ENCODE measurements around the gene VPS4B.

- TF ChIP-seq CTCF (IDR thresholded peaks at IDR 0.05), result no peak
- no peak for TF ChIP-seq SMC3 (IDR thresholded peaks at IDR 0.05)
- no peak for TF ChIP-seq POLR2A (IDR thresholded peaks at IDR 0.05; ENCODE audit: low read length)
- TF ChIP-seq PBX3 (IDR thresholded peaks at IDR 0.05), result no peak
- TF ChIP-seq RAD21 (conservative IDR thresholded peaks at IDR 0.05 in 1 of 2, IDR thresholded peaks at IDR 0.05 in 1 of 2), result no peak
- TF ChIP-seq NR3C1 (IDR thresholded peaks at IDR 0.05), result no peak
- no peak for TF ChIP-seq CHD2 (IDR thresholded peaks at IDR 0.05; ENCODE audit: low read length, partially characterized antibody)
Measured at GRCh38 chr18:63422864-63423304, 608 bp upstream of the VPS4B start.
